ENCODE measurements around the gene ELF2.
"Not testable (repeated sequence)": the region's sequence is repeated elsewhere in the genome, so short reads cannot be mapped to it uniquely, and the experiment has no call there.

ELF2 gene

GRCh38 chr4:139170932-139171331 is 6.1 kb downstream of the ELF2 start:
- DNase-seq (ENCODE audit: low spot score) (no peak), ATAC-seq (ENCODE audit: low read depth) (no peak)
- Histone ChIP-seq H3K4me1 (ENCODE audit: insufficient read depth, poor library complexity, severe bottlenecking) (peaks cover 37% of the 10 kb centered on the region), H3K27me3 (ENCODE audit: insufficient read depth, poor library complexity, severe bottlenecking) (no peaks in the 10 kb centered on the region), H3K4me3 (ENCODE audit: severe bottlenecking) (no peak overlapping the region), H3K36me3 (ENCODE audit: low read depth) (no peaks in the 10 kb centered on the region), H3K9me3 (ENCODE audit: severe bottlenecking) (no peaks in the 10 kb centered on the region), H3K27ac (ENCODE audit: poor library complexity, severe bottlenecking) (no peak overlapping the region)
- TF ChIP-seq, protein P1, sequence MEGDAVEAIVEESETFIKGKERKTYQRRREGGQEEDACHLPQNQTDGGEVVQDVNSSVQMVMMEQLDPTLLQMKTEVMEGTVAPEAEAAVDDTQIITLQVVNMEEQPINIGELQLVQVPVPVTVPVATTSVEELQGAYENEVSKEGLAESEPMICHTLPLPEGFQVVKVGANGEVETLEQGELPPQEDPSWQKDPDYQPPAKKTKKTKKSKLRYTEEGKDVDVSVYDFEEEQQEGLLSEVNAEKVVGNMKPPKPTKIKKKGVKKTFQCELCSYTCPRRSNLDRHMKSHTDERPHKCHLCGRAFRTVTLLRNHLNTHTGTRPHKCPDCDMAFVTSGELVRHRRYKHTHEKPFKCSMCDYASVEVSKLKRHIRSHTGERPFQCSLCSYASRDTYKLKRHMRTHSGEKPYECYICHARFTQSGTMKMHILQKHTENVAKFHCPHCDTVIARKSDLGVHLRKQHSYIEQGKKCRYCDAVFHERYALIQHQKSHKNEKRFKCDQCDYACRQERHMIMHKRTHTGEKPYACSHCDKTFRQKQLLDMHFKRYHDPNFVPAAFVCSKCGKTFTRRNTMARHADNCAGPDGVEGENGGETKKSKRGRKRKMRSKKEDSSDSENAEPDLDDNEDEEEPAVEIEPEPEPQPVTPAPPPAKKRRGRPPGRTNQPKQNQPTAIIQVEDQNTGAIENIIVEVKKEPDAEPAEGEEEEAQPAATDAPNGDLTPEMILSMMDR (IDR thresholded peaks at IDR 0.05; ENCODE audit: poor library complexity, severe bottlenecking): no peak

GRCh38 chr4:139167774-139168444 is 9.1 kb downstream of the ELF2 start:
- Histone ChIP-seq H3K4me3 (ENCODE audit: severe bottlenecking) (no peak overlapping the region), H3K36me3 (ENCODE audit: low read depth) (no peaks in the 10 kb centered on the region), H3K27me3 (ENCODE audit: insufficient read depth, poor library complexity, severe bottlenecking) (no peaks in the 10 kb centered on the region), H3K4me1 (ENCODE audit: insufficient read depth, poor library complexity, severe bottlenecking) (peaks cover 30% of the 10 kb centered on the region), H3K9me3 (ENCODE audit: severe bottlenecking) (no peaks in the 10 kb centered on the region), H3K27ac (ENCODE audit: poor library complexity, severe bottlenecking) (peak overlapping the region; percentile 70)
- DNase-seq (ENCODE audit: low spot score) (no peak), ATAC-seq (ENCODE audit: low read depth) (peak; percentile 94)
- TF ChIP-seq, protein P1 (IDR thresholded peaks at IDR 0.05; ENCODE audit: poor library complexity, severe bottlenecking): peak; percentile 82

DNA sequence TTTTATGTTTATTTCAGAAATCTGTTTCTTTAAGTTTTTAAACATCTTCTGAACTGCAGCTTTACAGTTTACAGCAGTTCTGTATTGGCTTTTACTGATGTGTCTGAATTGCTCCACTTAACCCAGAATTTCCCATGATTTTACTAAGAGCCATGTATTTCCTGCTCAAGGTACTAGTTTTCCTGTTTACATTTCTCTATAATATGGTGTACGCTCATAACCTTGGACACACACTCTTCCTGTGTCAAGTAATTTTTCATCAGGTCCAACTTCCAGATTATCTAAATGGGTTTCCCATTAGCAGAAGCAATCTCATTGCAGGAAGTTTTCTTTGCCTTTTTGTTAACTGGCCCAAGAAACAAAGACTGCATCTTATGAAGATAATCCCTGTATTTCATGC is 12.3 kb downstream of the ELF2 start:
- Histone ChIP-seq H3K4me1 (ENCODE audit: insufficient read depth, poor library complexity, severe bottlenecking) (peaks cover 19% of the 10 kb centered on the region), H3K4me3 (ENCODE audit: severe bottlenecking) (no peak overlapping the region), H3K27me3 (ENCODE audit: insufficient read depth, poor library complexity, severe bottlenecking) (no peaks in the 10 kb centered on the region), H3K27ac (ENCODE audit: poor library complexity, severe bottlenecking) (no peak overlapping the region), H3K9me3 (ENCODE audit: severe bottlenecking) (no peaks in the 10 kb centered on the region), H3K36me3 (ENCODE audit: low read depth) (no peaks in the 10 kb centered on the region)
- no peak for ATAC-seq (ENCODE audit: low read depth)
- TF ChIP-seq, protein P1 (IDR thresholded peaks at IDR 0.05; ENCODE audit: poor library complexity, severe bottlenecking): no peak
- no peak for DNase-seq (ENCODE audit: low spot score)

DNA sequence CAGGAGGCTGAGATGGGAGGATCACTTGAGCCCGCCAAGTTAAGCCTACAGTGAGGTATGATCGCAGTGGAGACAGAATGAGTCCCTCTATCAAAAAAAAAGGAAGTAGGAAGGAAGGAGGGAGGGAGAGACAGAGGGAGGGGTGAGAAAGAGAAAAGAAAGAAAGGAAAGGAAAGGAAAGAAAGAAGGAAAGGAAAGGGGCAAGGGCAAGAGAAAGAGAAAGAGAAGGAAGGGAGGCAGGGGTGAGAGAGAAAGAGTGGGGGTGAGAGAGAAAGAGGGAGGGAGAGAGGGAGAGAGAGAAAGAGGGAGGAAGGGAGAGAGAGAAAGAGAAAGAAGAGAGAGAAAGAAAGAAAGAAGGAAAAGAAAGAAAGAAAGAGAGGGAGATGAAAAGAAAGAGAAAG is 13.2 kb downstream of the ELF2 start:
- H3K9me3 ChIP-seq (ENCODE audit: severe bottlenecking): no peaks in the 10 kb centered on the region
- TF ChIP-seq, protein P1 (IDR thresholded peaks at IDR 0.05; ENCODE audit: poor library complexity, severe bottlenecking): no peak
- peaks cover 17% of the 10 kb centered on the region for H3K4me1 ChIP-seq (ENCODE audit: insufficient read depth, poor library complexity, severe bottlenecking)
- H3K27ac ChIP-seq (ENCODE audit: poor library complexity, severe bottlenecking): no peak overlapping the region
- ATAC-seq (ENCODE audit: low read depth) (no peak), DNase-seq (ENCODE audit: low spot score) (no peak)
- no peaks in the 10 kb centered on the region for H3K27me3 ChIP-seq (ENCODE audit: insufficient read depth, poor library complexity, severe bottlenecking)
- no peak overlapping the region for H3K4me3 ChIP-seq (ENCODE audit: severe bottlenecking)
- H3K36me3 ChIP-seq (ENCODE audit: low read depth): no peaks in the 10 kb centered on the region

DNA sequence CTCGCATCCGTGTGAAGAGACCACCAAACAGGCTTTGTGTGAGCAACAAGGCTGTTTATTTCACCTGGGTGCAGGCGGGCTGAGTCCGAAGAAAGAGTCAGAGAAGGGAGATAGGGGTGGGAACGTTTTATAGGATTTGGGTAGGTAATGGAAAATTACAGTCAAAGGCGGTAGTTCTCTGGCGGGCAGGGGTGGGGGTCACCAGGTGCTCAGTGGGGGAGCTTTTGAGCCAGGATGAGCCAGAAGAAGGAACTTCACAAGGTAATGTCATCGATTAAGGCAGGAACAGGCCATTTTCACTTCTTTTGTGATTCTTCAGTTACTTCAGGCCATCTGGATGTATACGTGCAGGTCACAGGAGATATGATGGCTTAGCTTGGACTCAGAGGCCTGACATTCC is 19.0 kb downstream of the ELF2 start:
- H3K9me3 ChIP-seq (ENCODE audit: severe bottlenecking); H3K27me3 ChIP-seq (ENCODE audit: insufficient read depth, poor library complexity, severe bottlenecking); H3K27ac ChIP-seq (ENCODE audit: poor library complexity, severe bottlenecking); H3K36me3 ChIP-seq (ENCODE audit: low read depth); ATAC-seq (ENCODE audit: low read depth); DNase-seq (ENCODE audit: low spot score); H3K4me3 ChIP-seq (ENCODE audit: severe bottlenecking); H3K4me1 ChIP-seq (ENCODE audit: insufficient read depth, poor library complexity, severe bottlenecking): not testable (repeated sequence)
